HG02852 (cell line): ENCODE measurements around the gene NRXN3.
"Not testable (repeated sequence)": the region's sequence is repeated elsewhere in the genome, so short reads cannot be mapped to it uniquely, and the experiment has no call there.

Experiments
- ATAC-seq: cut with Tn5 transposase; IDR thresholded peaks from one replicate; pipeline ENCODE4 v1.9.1; 2021; ENCODE audit warnings: mild to moderate bottlenecking, moderate library complexity; ENCODE audit not compliant: unreplicated experiment

The NRXN3 gene

GRCh38 chr14:78399316-78399889, 229.2 kb downstream of the NRXN3 start:
- ATAC-seq: no peak

- no peak for ATAC-seq
Observed at GRCh38 chr14:78401866-78402265, 231.7 kb downstream of the NRXN3 start.

GRCh38 chr14:78403278-78403815, 233.2 kb downstream of the NRXN3 start:
- peak; percentile 87 for ATAC-seq

- ATAC-seq: no peak
Observed at GRCh38 chr14:78405079-78405856, 235.1 kb downstream of the NRXN3 start.

GRCh38 chr14:78412475-78412874, 242.3 kb downstream of the NRXN3 start:
- ATAC-seq: no peak

- ATAC-seq: no peak
Observed at GRCh38 chr14:78414172-78414571, 244.0 kb downstream of the NRXN3 start.

GRCh38 chr14:78417532-78417931, 247.4 kb downstream of the NRXN3 start:
- ATAC-seq: no peak

GRCh38 chr14:78424311-78424710, 254.1 kb downstream of the NRXN3 start:
- no peak for ATAC-seq

GRCh38 chr14:78425330-78425729, 255.2 kb downstream of the NRXN3 start:
- ATAC-seq: no peak

- no peak for ATAC-seq
Observed at GRCh38 chr14:78425782-78426181, 255.6 kb downstream of the NRXN3 start.

GRCh38 chr14:78432046-78432445, 261.9 kb downstream of the NRXN3 start:
- no peak for ATAC-seq

GRCh38 chr14:78437448-78437847, 267.3 kb downstream of the NRXN3 start:
- not testable (repeated sequence) for ATAC-seq

GRCh38 chr14:78440356-78440894, 270.3 kb downstream of the NRXN3 start:
- no peak for ATAC-seq

GRCh38 chr14:78443834-78444233, 273.7 kb downstream of the NRXN3 start:
- ATAC-seq: no peak

- ATAC-seq: no peak
Observed at GRCh38 chr14:78445275-78445674, 275.1 kb downstream of the NRXN3 start.

GRCh38 chr14:78446807-78447206, 276.6 kb downstream of the NRXN3 start:
- ATAC-seq: no peak

- ATAC-seq: peak; percentile 84
Observed at GRCh38 chr14:78448164-78449094, 278.3 kb downstream of the NRXN3 start.

- ATAC-seq: no peak
Observed at GRCh38 chr14:78450669-78451318, 280.6 kb downstream of the NRXN3 start.

GRCh38 chr14:78451319-78451695, 281.1 kb downstream of the NRXN3 start:
- no peak for ATAC-seq

GRCh38 chr14:78455896-78456435, 285.8 kb downstream of the NRXN3 start:
- peak; percentile 79 for ATAC-seq
